WTC11 (cell line): ENCODE data around the gene MGAT3. TPM values are rescaled to one million over a fixed set of nuclear protein-coding genes. Genes with fewer than 3 reads are reported as not detected.

Experiments used
- ATAC-seq: fragments of 200-7000 bp; cut with Tn5 transposase; 2 replicates; pipeline ENCODE4 v1.10.0; 2021; ENCODE audit warnings: mild to moderate bottlenecking, moderate library complexity
- CTCF ChIA-PET: fragments of 300-600 bp; sonication (Branson Sonifier 250); formaldehyde crosslinking; loops from one replicate; lab custom pipeline; 2021; ENCODE audit warnings: antibody characterized with exemption; lab: Charles Lee
- POLR2A ChIA-PET: fragments of 350-600 bp; sonication (Branson Sonifier 250); formaldehyde crosslinking; loops from one replicate; lab custom pipeline; 2021; ENCODE audit warnings: antibody characterized with exemption; lab: Charles Lee
- DNase-seq: peaks from one replicate; pipeline ENCODE4 v3.0.0; 2021; ENCODE audit warnings: low spot score
- H3K27ac Mint-ChIP-seq: 2 replicates; pipeline ENCODE4 v1.8.0; 2021; ENCODE audit warnings: mixed read lengths
- H3K27me3 Mint-ChIP-seq: 2 replicates; pipeline ENCODE4 v1.8.0; 2021; ENCODE audit warnings: low read depth, mild to moderate bottlenecking, moderate library complexity, mixed read lengths
- H3K36me3 Mint-ChIP-seq: 2 replicates; pipeline ENCODE4 v1.8.0; 2021; ENCODE audit warnings: mixed read lengths
- H3K4me1 Mint-ChIP-seq: 2 replicates; pipeline ENCODE4 v1.8.0; 2022; ENCODE audit warnings: mixed read lengths
- H3K4me3 Mint-ChIP-seq: 2 replicates; pipeline ENCODE4 v1.8.0; 2021; ENCODE audit warnings: mild to moderate bottlenecking, moderate library complexity, mixed read lengths
- H3K9me3 Mint-ChIP-seq: 2 replicates; pipeline ENCODE4 v1.8.0; 2021; ENCODE audit warnings: mixed read lengths
- ARID4B ChIP-seq: sonication (generic); formaldehyde crosslinking; IDR thresholded peaks from 2 replicates; pipeline ENCODE4 v1.8.0; 2023; ENCODE audit warnings: missing genetic modification reagents, mild to moderate bottlenecking, borderline replicate concordance
- ATF3 ChIP-seq: sonication (generic); formaldehyde crosslinking; conservative IDR thresholded peaks from 2 replicates; pipeline ENCODE4 v1.8.1; 2022; ENCODE audit warnings: mild to moderate bottlenecking, missing genetic modification reagents
- CBFB ChIP-seq: sonication (generic); formaldehyde crosslinking; IDR thresholded peaks from 2 replicates; pipeline ENCODE4 v1.8.1; 2022; ENCODE audit warnings: mild to moderate bottlenecking, low read depth, missing genetic modification reagents
- FOXP1 ChIP-seq: sonication (generic); formaldehyde crosslinking; IDR thresholded peaks from 2 replicates; pipeline ENCODE4 v1.8.0; 2022; ENCODE audit warnings: missing genetic modification reagents, mild to moderate bottlenecking, moderate library complexity, borderline replicate concordance
- HMGA2 ChIP-seq: fragments of 250-450 bp; sonication (Bioruptor Pico); IDR thresholded peaks from 2 replicates; pipeline ENCODE4 v1.4.0; 2021; ENCODE audit warnings: mild to moderate bottlenecking, moderate library complexity
- HMGXB4 ChIP-seq: sonication (generic); formaldehyde crosslinking; IDR thresholded peaks from 2 replicates; pipeline ENCODE4 v1.8.1; 2023; ENCODE audit warnings: mild to moderate bottlenecking, moderate library complexity, missing genetic modification reagents
- MAX ChIP-seq: sonication (generic); formaldehyde crosslinking; IDR thresholded peaks from 2 replicates; pipeline ENCODE4 v1.8.0; 2022; ENCODE audit warnings: mild to moderate bottlenecking, missing genetic modification reagents
- MXD4 ChIP-seq: fragments of 250-450 bp; sonication (Bioruptor Pico); IDR thresholded peaks from 2 replicates; pipeline ENCODE4 v1.8.0; 2021; ENCODE audit warnings: mild to moderate bottlenecking, moderate library complexity, borderline replicate concordance
- NFYB ChIP-seq: sonication (generic); formaldehyde crosslinking; conservative IDR thresholded peaks from 2 replicates; pipeline ENCODE4 v1.8.0; 2022; ENCODE audit warnings: low read depth, missing genetic modification reagents
- PRDM15 ChIP-seq: sonication (generic); formaldehyde crosslinking; IDR thresholded peaks from 2 replicates; pipeline ENCODE4 v1.8.0; 2022; ENCODE audit warnings: missing genetic modification reagents
- RORB ChIP-seq: fragments of 250-450 bp; sonication (Bioruptor Pico); IDR thresholded peaks from 2 replicates; pipeline ENCODE4 v1.9.0; 2021; ENCODE audit warnings: mild to moderate bottlenecking
- SOX15 ChIP-seq: fragments of 250-450 bp; sonication (Bioruptor Pico); IDR thresholded peaks from 2 replicates; pipeline ENCODE4 v1.9.0; 2021; ENCODE audit warnings: mild to moderate bottlenecking
- USF2 ChIP-seq: sonication (generic); formaldehyde crosslinking; IDR thresholded peaks from 2 replicates; pipeline ENCODE4 v1.8.1; 2023; ENCODE audit warnings: mild to moderate bottlenecking, missing genetic modification reagents, moderate library complexity
- ZNF263 ChIP-seq: sonication (generic); formaldehyde crosslinking; IDR thresholded peaks from 2 replicates; pipeline ENCODE4 v1.8.1; 2022; ENCODE audit warnings: low read depth, mild to moderate bottlenecking, moderate library complexity, missing genetic modification reagents
- ZNF423 ChIP-seq: fragments of 250-450 bp; sonication (Bioruptor Pico); IDR thresholded peaks from 2 replicates; pipeline ENCODE4 v2.1.2; 2022; ENCODE audit warnings: mild to moderate bottlenecking, moderate library complexity
- ZNF671 ChIP-seq: fragments of 250-450 bp; sonication (Bioruptor Pico); IDR thresholded peaks from 2 replicates; pipeline ENCODE4 v1.8.0; 2021; ENCODE audit warnings: mild to moderate bottlenecking
- total RNA-seq: library from RNA; stranded (reverse); gene quantifications from 3 replicates; pipeline ENCODE4 v1.2.3, GENCODE V29; 2021

Gene MGAT3
- total RNA-seq, 1 experiment from 2014 or later = 11.4 TPM

GRCh38 chr22:39444937-39445465 lies 11.8 kb upstream of the MGAT3 start (continued):
- no peak for TF ChIP-seq ZNF671 (CRISPR knock-in tag)
- TF ChIP-seq CBFB (CRISPR knock-in tag) = no peak

GRCh38 chr22:39445678-39446077 lies 11.1 kb upstream of the MGAT3 start:
- H3K9me3 Mint-ChIP-seq = no peaks in the 10 kb centered on the region
- ChIA-PET CTCF (interaction anchor here (1.0 to 2.9 kb wide), 8 partner anchors 9 to 115 kb away, joined by 3 to 21 read pairs (median 3); partner anchors contain the start of genes ATF4 and TAB1), POLR2A (no interaction called here)
- no peak overlapping the region for H3K4me3 Mint-ChIP-seq
- TF ChIP-seq MAX (CRISPR knock-in tag) (no peak), RORB (CRISPR knock-in tag) (no peak), USF2 (CRISPR knock-in tag) (no peak), PRDM15 (CRISPR knock-in tag) (no peak), ZNF423 (no peak), NFYB (no peak), ATF3 (CRISPR knock-in tag) (no peak)
- no peaks in the 10 kb centered on the region for H3K27me3 Mint-ChIP-seq
- DNase-seq = no peak
- peaks cover 20% of the 10 kb centered on the region for H3K4me1 Mint-ChIP-seq
- H3K36me3 Mint-ChIP-seq = no peaks in the 10 kb centered on the region
- ATAC-seq = no peak
- H3K27ac Mint-ChIP-seq = no peak overlapping the region

GRCh38 chr22:39446239-39446721 lies 10.5 kb upstream of the MGAT3 start:
- peaks cover 3% of the 10 kb centered on the region for H3K27me3 Mint-ChIP-seq
- DNase-seq (peak; percentile 64), ATAC-seq (peak; percentile 86)
- ChIA-PET CTCF (interaction anchor here (0.5 to 2.9 kb wide), 13 partner anchors 9 to 317 kb away, joined by 3 to 21 read pairs (median 3); partner anchors contain the start of genes ATF4 and TAB1), POLR2A (interaction anchor here (0.6 to 1.0 kb wide), 2 partner anchors 41 to 135 kb away, joined by 3 read pairs; no protein-coding TSS in a partner anchor)
- TF ChIP-seq ATF3 (CRISPR knock-in tag) (no peak), SOX15 (CRISPR knock-in tag) (no peak), HMGXB4 (CRISPR knock-in tag) (no peak), CBFB (CRISPR knock-in tag) (no peak), FOXP1 (CRISPR knock-in tag) (0 out of 2 replicates have a peak, but pooled peaks have one; percentile 7), HMGA2 (CRISPR knock-in tag) (no peak), MXD4 (CRISPR knock-in tag) (no peak), ZNF263 (no peak), ARID4B (CRISPR knock-in tag) (no peak)
- H3K27ac Mint-ChIP-seq = no peak overlapping the region; the same call in 1 of the 2 replicates
- H3K9me3 Mint-ChIP-seq = no peaks in the 10 kb centered on the region
- H3K4me3 Mint-ChIP-seq = no peak overlapping the region
- no peaks in the 10 kb centered on the region for H3K36me3 Mint-ChIP-seq
- peaks cover 24% of the 10 kb centered on the region for H3K4me1 Mint-ChIP-seq
